IMR-90 (cell line): ENCODE data around the gene NOTCH3. TPM values are rescaled to one million over a fixed set of nuclear protein-coding genes. Genes with fewer than 3 reads are reported as not detected.

Experiments used
- ATAC-seq: fragments of 200-7000 bp; cut with Tn5 transposase; 2 replicates; pipeline ENCODE4 v1.9.1; 2020; ENCODE audit warnings: low read depth, mild to moderate bottlenecking, moderate library complexity
- BruUV-seq: library from RNA; stranded (reverse); fragments of 400-500 nt; replicated peaks from 2 replicates; lab custom pipeline; 2021; lab: Mats Ljungman, UMichigan
- CTCF ChIA-PET: fragments of 300-600 bp; formaldehyde crosslinking; extraction: SDS; loops from one replicate; lab custom pipeline; 2021; ENCODE audit warnings: antibody characterized with exemption; lab: Yijun Ruan, JAX
- POLR2A ChIA-PET: fragments of 300-600 bp; sonication (Branson Sonifier 250); formaldehyde crosslinking; loops from one replicate; lab custom pipeline; 2022; ENCODE audit warnings: antibody characterized with exemption; ENCODE audit not compliant: unreplicated experiment; lab: Charles Lee
- DNase-seq: peaks from one replicate; pipeline ENCODE4 v3.0.0; 2013
- H2AFZ ChIP-seq: replicated peaks from 2 replicates; pipeline ENCODE3; 2013; ENCODE audit warnings: low read length, mild to moderate bottlenecking; ENCODE audit not compliant: poor library complexity
- H2AK5ac ChIP-seq: 2 replicates; pipeline ENCODE4 v1.6.1; 2013; ENCODE audit warnings: low read depth, low read length, inconsistent platforms
- H2AK9ac ChIP-seq: replicated peaks from 2 replicates; pipeline ENCODE3; 2013; ENCODE audit warnings: mild to moderate bottlenecking, low read depth, low read length, moderate library complexity; ENCODE audit not compliant: poor library complexity
- H2BK120ac ChIP-seq: 2 replicates; pipeline ENCODE4 v1.6.1; 2013; ENCODE audit warnings: low read depth, low read length, inconsistent platforms
- H2BK15ac ChIP-seq: 3 replicates; pipeline ENCODE4 v1.6.1; 2013; ENCODE audit warnings: low read depth, low read length, inconsistent platforms
- H2BK20ac ChIP-seq: 2 replicates; pipeline ENCODE4 v1.6.1; 2013; ENCODE audit warnings: low read depth, mild to moderate bottlenecking, inconsistent platforms, low read length, moderate library complexity
- H2BK5ac ChIP-seq: 2 replicates; pipeline ENCODE4 v1.6.1; 2013; ENCODE audit warnings: mild to moderate bottlenecking, low read depth, low read length, inconsistent platforms; ENCODE audit not compliant: poor library complexity, severe bottlenecking
- H3K14ac ChIP-seq: replicated peaks from 2 replicates; pipeline ENCODE4 v1.6.1; 2013; ENCODE audit warnings: low read depth, low read length, inconsistent platforms
- H3K18ac ChIP-seq: 2 replicates; pipeline ENCODE4 v1.6.1; 2013; ENCODE audit warnings: low read depth, low read length, control low read depth
- H3K23ac ChIP-seq: 2 replicates; pipeline ENCODE4 v1.6.1; 2013; ENCODE audit warnings: low read depth, low read length, inconsistent platforms
- H3K27ac ChIP-seq: 2 replicates; pipeline ENCODE4 v1.5.1; 2013; ENCODE audit warnings: mild to moderate bottlenecking, control low read depth, low read length; ENCODE audit not compliant: insufficient read depth
- H3K27me3 ChIP-seq: 2 replicates; pipeline ENCODE4 v1.6.1; 2013; ENCODE audit warnings: low read length; ENCODE audit not compliant: control insufficient read depth, insufficient read depth
- H3K36me3 ChIP-seq: 2 replicates; pipeline ENCODE4 v1.6.1; 2013; ENCODE audit warnings: low read length, mixed read lengths; ENCODE audit not compliant: control insufficient read depth, insufficient read depth
- H3K4ac ChIP-seq: 2 replicates; pipeline ENCODE4 v1.6.1; 2013; ENCODE audit warnings: low read depth, low read length, inconsistent platforms
- H3K4me1 ChIP-seq: 2 replicates; pipeline ENCODE4 v1.6.1; 2013; ENCODE audit warnings: low read length, mixed read lengths; ENCODE audit not compliant: control insufficient read depth, insufficient read depth
- H3K4me2 ChIP-seq: 2 replicates; pipeline ENCODE4 v1.6.1; 2013; ENCODE audit warnings: low read depth, mild to moderate bottlenecking, control low read depth, low read length, moderate library complexity
- H3K4me3 ChIP-seq: 2 replicates; pipeline ENCODE4 v1.5.1; 2013; ENCODE audit warnings: low read depth, mild to moderate bottlenecking, control low read depth, low read length, moderate library complexity; ENCODE audit not compliant: insufficient read depth
- H3K56ac ChIP-seq: 2 replicates; pipeline ENCODE4 v1.6.1; 2013; ENCODE audit warnings: low read length, inconsistent platforms; ENCODE audit not compliant: insufficient read depth; ENCODE audit errors: extremely low read depth
- H3K79me1 ChIP-seq, 2 experiments: 2 replicates each; pipeline ENCODE4 v1.6.1; 2013; ENCODE audit warnings: low read length in 2 of 2, inconsistent platforms in 1 of 2, low read depth in 1 of 2
- H3K9ac ChIP-seq: 2 replicates; pipeline ENCODE4 v1.6.1; 2013; ENCODE audit warnings: low read depth, low read length, control low read depth
- H3K9me1 ChIP-seq: 2 replicates; pipeline ENCODE4 v1.6.1; 2013; ENCODE audit warnings: low read length, inconsistent platforms; ENCODE audit not compliant: insufficient read depth
- H3K9me3 ChIP-seq: 2 replicates; pipeline ENCODE4 v1.6.1; 2013; ENCODE audit warnings: low read length; ENCODE audit not compliant: control insufficient read depth, insufficient read depth
- H4K20me1 ChIP-seq: 2 replicates; pipeline ENCODE4 v1.6.1; 2013; ENCODE audit warnings: low read length, inconsistent platforms; ENCODE audit not compliant: insufficient read depth
- H4K5ac ChIP-seq: 2 replicates; pipeline ENCODE4 v1.6.1; 2013; ENCODE audit warnings: mild to moderate bottlenecking, low read depth, low read length, control low read depth
- H4K8ac ChIP-seq, 2 experiments: 2 replicates each; pipeline ENCODE4 v1.6.1; 2013; ENCODE audit warnings: low read depth in 2 of 2, low read length in 2 of 2, control low read depth in 1 of 2, inconsistent platforms in 1 of 2
- H4K91ac ChIP-seq: 2 replicates; pipeline ENCODE4 v1.6.1; 2013; ENCODE audit warnings: low read depth, low read length, inconsistent platforms; ENCODE audit not compliant: insufficient read depth
- CEBPB ChIP-seq: IDR thresholded peaks from 2 replicates; pipeline ENCODE4 v1.6.1; 2012; ENCODE audit warnings: low read depth, low read length, improper control_type of control experiment
- MXI1 ChIP-seq: IDR thresholded peaks from 2 replicates; pipeline ENCODE4 v1.6.1; 2012; ENCODE audit warnings: low read depth, mild to moderate bottlenecking, low read length, moderate library complexity, borderline replicate concordance
- NFE2L2 ChIP-seq: fragments of 150-350 bp; IDR thresholded peaks from 2 replicates; pipeline ENCODE4 v1.6.1; 2016; ENCODE audit warnings: low read depth, mild to moderate bottlenecking, low read length
- SMC3 ChIP-seq: fragments of 150-350 bp; IDR thresholded peaks from 2 replicates; pipeline ENCODE4 v1.6.1; 2016; ENCODE audit warnings: low read depth, mild to moderate bottlenecking, antibody characterized with exemption, low read length, moderate library complexity
- USF2 ChIP-seq: fragments of 150-350 bp; IDR thresholded peaks from 2 replicates; pipeline ENCODE4 v1.6.1; 2017; ENCODE audit warnings: mild to moderate bottlenecking, antibody characterized with exemption, low read length, low read depth
- WGBS, 2 experiments: methylation state at CpG; one replicate each; pipeline versions ENCODE4 v1.1.5 to v1.1.7; 2013; ENCODE audit warnings: missing lambda C conversion rate in 2 of 2; ENCODE audit not compliant: insufficient read length in 1 of 2; ENCODE audit errors: extremely low coverage in 2 of 2; 5-methylcytosine and 5-hydroxymethylcytosine counted together
- dilution Hi-C: fragments of 300-500 bp; cut with HindIII; formaldehyde crosslinking; loops from one replicate; pipeline ENCODE4 v1.14.3; 2018; ENCODE audit warnings: low sequenced_read_pairs; ENCODE audit not compliant: unreplicated experiment
- in situ Hi-C: fragments of 300-500 bp; cut with MboI; formaldehyde crosslinking; loops from 3 replicates; pipeline ENCODE4 v1.14.3; 2019; ENCODE audit warnings: low sequenced_read_pairs, inconsistent platforms, mixed read lengths
- intact Hi-C: fragments of 100-400 bp; cut with micrococcal nuclease; formaldehyde crosslinking; loops from 2 replicates; pipeline ENCODE4 v1.10.0; 2022
- polyA plus RNA-seq, 3 experiments: library from polyadenylated mRNA; depleted of rRNA; stranded (reverse); fragments of >200 nt; gene quantifications; 2 replicates each; pipeline ENCODE4 v1.2.3, GENCODE V29; 2012; ENCODE audit warnings: low replicate concordance in 1 of 3
- total RNA-seq: library from RNA; depleted of rRNA; stranded (reverse); fragments of >200 nt; gene quantifications from 2 replicates; pipeline ENCODE4 v1.2.3, GENCODE V29; 2012

NOTCH3 gene
- total and polyA plus RNA-seq, 2 of the 4 experiments (the other 2 are of a cell fraction), result 5.9 to 25.1 TPM

GRCh38 chr19:15187026-15188007 is 13.5 kb downstream of the NOTCH3 start:
- no peak overlapping the region for H3K4ac ChIP-seq
- H3K56ac ChIP-seq, result no peak overlapping the region
- H4K8ac ChIP-seq, result no peak overlapping the region
- no peak overlapping the region for H2BK20ac ChIP-seq
- no peak overlapping the region for H3K4me3 ChIP-seq
- ChIA-PET CTCF (no interaction called here), POLR2A (interaction anchor here (0.6 kb wide), 1 partner anchor 38 kb away, joined by 12 read pairs; no protein-coding TSS in a partner anchor)
- H2AK5ac ChIP-seq, result no peak overlapping the region
- no peak overlapping the region for H3K14ac ChIP-seq
- H2AFZ ChIP-seq, result peak overlapping the region; percentile 14
- H3K79me1 ChIP-seq, result peaks cover 0 to 14% of the 10 kb centered on the region in 2 experiments; a peak in 3 of 4 replicates
- 97% methylated on average over 13 of the region's 38 CpGs; no CpG with 5 or more reads in 1 of the 2 experiments for WGBS, 2 experiments
- H3K9me1 ChIP-seq, result no peaks in the 10 kb centered on the region
- H2AK9ac ChIP-seq, result peak overlapping the region; percentile 61
- intact Hi-C loops, result no loop called here
- in situ Hi-C loops, result no loop called here
- DNase-seq (no peak), ATAC-seq (0 out of 2 replicates have a peak, but pooled peaks have one; percentile 24)
- no peak overlapping the region for H3K23ac ChIP-seq
- H4K20me1 ChIP-seq, result peaks cover 7% of the 10 kb centered on the region
- peaks cover 60% of the 10 kb centered on the region for H3K36me3 ChIP-seq
- no peaks in the 10 kb centered on the region for H3K9me3 ChIP-seq
- no peak overlapping the region for H3K27ac ChIP-seq
- no peak overlapping the region for H2BK5ac ChIP-seq
- dilution Hi-C loops, result no loop called here
- no peak for TF ChIP-seq USF2
- TF ChIP-seq NFE2L2, result no peak
- TF ChIP-seq CEBPB, result no peak
- no peak for TF ChIP-seq MXI1
- TF ChIP-seq SMC3, result no peak
- no peak overlapping the region for H2BK15ac ChIP-seq
- BruUV-seq, result no TSS peak
- no peak overlapping the region for H4K5ac ChIP-seq
- H3K4me2 ChIP-seq, result no peak overlapping the region
- H2BK120ac ChIP-seq, result no peak overlapping the region
- no peaks in the 10 kb centered on the region for H3K4me1 ChIP-seq
- no peaks in the 10 kb centered on the region for H3K27me3 ChIP-seq
- H4K91ac ChIP-seq, result no peak overlapping the region
- no peak overlapping the region for H3K9ac ChIP-seq
- H3K18ac ChIP-seq, result no peak overlapping the region
